ENCODE data around the gene CXXC4.

GRCh38 chr4:104451573-104451972 lies 43.1 kb downstream of the CXXC4 start:
- TF ChIP-seq CTCF (IDR thresholded peaks at IDR 0.05 in 2 of 3, conservative IDR thresholded peaks at IDR 0.05 in 1 of 3; ENCODE audit: borderline replicate concordance in 1 of 3, insufficient read depth in 1 of 3, low read depth in 2 of 3, low read length in 2 of 3) (peak; percentile 24 to 55 (median 44); a peak in 4 of 6 replicates), POLR2AphosphoS5 (IDR thresholded peaks at IDR 0.05; ENCODE audit: low read depth, low read length) (no peak), POLR2A (IDR thresholded peaks at IDR 0.05; ENCODE audit: borderline replicate concordance, extremely low read depth, insufficient read depth, insufficient read length) (no peak)

Measured in HCT116 (cell line).